Adrenal gland (tissue), 5 donors: ENCODE data around the gene ZNF460.

Source experiments
- POLR2A ChIP-seq, 2 donors: fragments of 450-650 bp; IDR thresholded peaks; one replicate each; pipeline ENCODE4 v1.6.1; 2017; ENCODE audit warnings: antibody characterized with exemption in 2 of 2, mild to moderate bottlenecking in 2 of 2, moderate library complexity in 1 of 2
- TF ChIP-seq, protein P1 (sequence below), 6 experiments: fragments of 450-650 bp in 4 of 6; fragments of 200-600 bp in 2 of 6; sonication (generic) in 1 of 6; IDR thresholded peaks; 1 replicate in 5 of 6; 2 replicates in 1 of 6; pipeline versions ENCODE4 v1.5.1 to v1.8.0; 2016 to 2021; ENCODE audit warnings: antibody characterized with exemption in 6 of 6, mild to moderate bottlenecking in 2 of 6, moderate library complexity in 1 of 6
- donor health status: DM: no; HTN: no; CAD: no.

DNA sequence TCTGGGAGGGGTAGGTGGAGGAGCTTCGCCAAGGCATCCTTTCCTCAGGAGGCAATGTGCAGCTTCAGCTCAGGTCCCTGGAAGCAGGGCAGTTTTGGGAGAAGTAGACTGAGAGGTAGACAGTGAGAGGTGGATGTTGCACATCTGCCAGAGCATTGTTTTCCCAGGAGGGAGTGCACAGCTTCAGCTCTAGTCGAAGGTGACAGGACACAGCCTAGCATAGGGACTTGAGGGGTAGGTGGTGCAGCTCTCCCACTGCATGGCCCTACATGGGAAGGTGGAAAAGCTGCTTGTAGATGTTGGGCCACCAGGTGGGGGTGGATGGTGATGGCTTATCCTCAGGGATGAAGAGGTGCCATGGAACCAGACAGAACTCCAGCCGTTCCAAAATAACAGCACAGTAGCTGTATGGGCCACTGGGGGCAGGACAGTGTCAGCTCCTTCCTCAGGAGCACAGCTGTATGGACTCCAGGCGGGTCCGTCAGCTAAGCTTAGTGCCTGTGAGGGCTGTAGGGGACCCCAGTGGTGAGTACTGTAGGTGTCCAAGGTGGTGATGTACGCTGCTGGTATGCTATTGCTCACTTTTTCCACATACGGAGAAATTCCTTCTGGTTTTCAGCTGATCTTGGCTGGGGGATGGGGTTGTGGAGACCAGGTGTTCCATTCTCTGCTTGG is 22.6 kb downstream of the ZNF460 start:
- TF ChIP-seq POLR2A (IDR thresholded peaks at IDR 0.05), result no peak
- TF ChIP-seq, protein P1, sequence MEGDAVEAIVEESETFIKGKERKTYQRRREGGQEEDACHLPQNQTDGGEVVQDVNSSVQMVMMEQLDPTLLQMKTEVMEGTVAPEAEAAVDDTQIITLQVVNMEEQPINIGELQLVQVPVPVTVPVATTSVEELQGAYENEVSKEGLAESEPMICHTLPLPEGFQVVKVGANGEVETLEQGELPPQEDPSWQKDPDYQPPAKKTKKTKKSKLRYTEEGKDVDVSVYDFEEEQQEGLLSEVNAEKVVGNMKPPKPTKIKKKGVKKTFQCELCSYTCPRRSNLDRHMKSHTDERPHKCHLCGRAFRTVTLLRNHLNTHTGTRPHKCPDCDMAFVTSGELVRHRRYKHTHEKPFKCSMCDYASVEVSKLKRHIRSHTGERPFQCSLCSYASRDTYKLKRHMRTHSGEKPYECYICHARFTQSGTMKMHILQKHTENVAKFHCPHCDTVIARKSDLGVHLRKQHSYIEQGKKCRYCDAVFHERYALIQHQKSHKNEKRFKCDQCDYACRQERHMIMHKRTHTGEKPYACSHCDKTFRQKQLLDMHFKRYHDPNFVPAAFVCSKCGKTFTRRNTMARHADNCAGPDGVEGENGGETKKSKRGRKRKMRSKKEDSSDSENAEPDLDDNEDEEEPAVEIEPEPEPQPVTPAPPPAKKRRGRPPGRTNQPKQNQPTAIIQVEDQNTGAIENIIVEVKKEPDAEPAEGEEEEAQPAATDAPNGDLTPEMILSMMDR (IDR thresholded peaks at IDR 0.05), result no peak
